CD4-positive, alpha-beta T cell treated with Interleukin-6 at 100 ng/mL for 8 hours (primary cell): ENCODE data around the gene ARHGEF12.

Experiments
- DNase-seq: peaks from one replicate; pipeline ENCODE4 v3.0.0-alpha.2; 2020; ENCODE audit warnings: mixed read lengths, low spot score

The ARHGEF12 gene

GRCh38 chr11:120431633-120432032 is 95.4 kb downstream of the ARHGEF12 start:
- no peak for DNase-seq

DNA sequence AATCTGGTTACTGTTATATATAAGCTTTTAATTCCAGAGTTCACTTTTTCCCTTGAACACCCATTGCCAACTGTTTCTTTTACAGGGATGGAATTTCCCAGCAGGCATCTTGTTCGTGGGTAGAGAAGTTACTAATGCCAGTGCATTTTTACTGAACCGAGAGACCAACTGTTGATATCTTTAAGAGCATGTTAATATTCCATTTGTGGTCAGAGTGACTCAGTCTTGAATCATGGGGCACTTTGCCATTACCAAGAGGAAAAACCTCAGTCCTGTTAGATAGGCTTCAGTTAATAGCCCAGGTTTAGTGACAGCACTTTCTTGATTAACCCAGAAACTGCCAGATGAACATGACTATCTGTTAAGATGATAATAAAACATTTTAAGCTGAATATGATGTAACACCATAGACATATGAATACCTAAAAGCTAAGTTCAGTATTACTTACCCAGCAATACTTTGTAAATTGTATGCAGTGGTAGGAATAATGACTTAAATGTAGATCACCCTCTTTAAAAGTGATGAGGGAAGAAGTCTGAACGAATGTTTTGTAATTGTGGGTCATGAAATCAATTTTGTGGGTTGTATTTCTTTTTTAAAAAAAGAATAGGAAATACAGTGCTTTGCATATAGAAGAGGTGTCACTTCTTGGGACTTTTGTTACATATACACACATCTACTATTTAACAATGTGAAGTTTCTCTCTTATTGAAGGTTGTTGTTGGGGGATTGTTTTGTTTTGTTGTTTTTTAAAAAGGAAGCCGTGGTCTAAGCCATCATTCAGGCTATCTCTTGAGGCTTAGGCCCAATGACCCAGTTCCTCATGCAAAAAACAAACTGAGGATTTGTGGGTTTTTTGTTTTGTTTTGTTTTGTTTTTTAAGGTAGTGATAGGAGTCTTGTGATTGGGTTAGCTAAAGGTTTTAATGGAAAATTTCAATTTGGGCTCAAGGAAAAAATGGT is 96.1 kb downstream of the ARHGEF12 start:
- DNase-seq = peak; percentile 1

DNA sequence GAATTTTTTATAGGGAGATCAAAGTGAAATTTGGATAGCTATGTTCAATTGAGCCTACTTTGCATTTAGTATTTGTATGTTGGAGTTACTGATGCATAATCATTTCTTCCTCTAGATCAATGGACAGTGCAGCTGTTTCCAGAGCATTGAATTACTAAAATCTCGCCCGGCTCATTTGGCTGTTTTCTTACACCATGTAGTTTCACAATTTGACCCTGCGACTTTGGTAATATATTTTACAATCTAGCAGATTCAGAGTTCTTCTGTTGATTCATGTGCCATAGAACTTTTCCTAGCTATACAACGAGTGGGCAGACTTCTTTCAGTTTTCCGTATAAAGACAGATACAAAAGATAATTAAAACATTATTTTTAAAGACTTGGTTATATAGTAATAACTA is 105.4 kb downstream of the ARHGEF12 start:
- DNase-seq = no peak

DNA sequence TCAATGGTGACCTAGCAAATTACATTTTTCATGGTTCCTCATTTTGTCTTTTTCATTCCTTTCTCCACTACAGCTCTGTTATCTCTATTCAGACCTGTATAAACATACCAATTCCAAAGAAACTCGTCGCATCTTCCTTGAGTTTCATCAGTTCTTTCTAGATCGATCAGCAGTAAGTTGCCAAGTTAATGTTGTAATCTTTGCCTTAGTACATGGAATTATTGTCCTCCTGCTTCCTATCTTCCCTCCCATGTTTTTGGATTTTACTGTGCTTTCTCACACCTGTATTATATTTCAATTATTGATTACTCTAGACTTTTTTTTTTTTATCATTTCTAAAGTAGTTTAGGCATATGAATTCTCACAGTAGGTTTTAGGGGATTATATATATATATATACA is 105.8 kb downstream of the ARHGEF12 start:
- no peak for DNase-seq

DNA sequence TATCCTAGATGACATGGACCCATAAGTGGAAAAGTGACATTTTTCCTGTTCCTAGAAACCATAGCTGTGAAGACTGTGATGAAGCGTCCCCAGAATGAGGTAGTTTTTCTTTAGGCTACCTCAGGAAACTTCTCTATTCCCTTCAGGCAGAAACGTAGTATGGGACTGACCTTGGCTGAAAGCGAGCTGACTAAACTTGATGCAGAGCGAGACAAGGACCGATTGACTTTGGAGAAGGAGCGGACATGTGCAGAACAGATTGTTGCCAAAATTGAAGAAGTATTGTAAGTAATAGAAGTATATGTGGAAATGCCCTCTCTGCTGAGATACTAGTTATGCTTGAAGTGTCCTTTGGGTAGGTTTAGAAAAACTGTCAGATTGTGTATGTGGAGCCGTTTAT is 110.6 kb downstream of the ARHGEF12 start:
- no peak for DNase-seq

- DNase-seq = no peak
Measured at GRCh38 chr11:120448240-120448639, 112.0 kb downstream of the ARHGEF12 start.

DNA sequence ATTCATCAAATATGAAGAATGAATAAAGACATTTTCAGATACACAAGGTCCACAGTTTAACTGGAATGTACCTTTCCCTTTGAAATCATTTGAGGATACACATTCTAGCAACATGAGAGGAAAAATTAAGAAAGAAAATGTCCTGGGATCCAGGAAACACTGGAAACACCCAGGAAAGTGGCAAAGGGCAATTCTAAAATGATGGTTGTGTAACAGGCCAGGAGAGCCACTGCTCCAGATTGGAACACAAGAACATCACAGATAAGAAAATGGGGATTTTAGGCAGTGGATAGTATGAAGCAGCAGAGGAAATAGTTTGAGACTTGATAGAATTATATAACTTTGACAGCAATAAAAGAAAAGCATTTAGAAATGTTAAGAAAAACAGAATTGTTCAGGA is 119.3 kb downstream of the ARHGEF12 start:
- DNase-seq = no peak

- no peak for DNase-seq
Measured at GRCh38 chr11:120457996-120458395, 121.8 kb downstream of the ARHGEF12 start.

GRCh38 chr11:120462825-120463224 is 126.6 kb downstream of the ARHGEF12 start:
- no peak for DNase-seq

GRCh38 chr11:120465921-120466534 is 129.8 kb downstream of the ARHGEF12 start:
- no peak for DNase-seq

GRCh38 chr11:120467627-120468026 is 131.4 kb downstream of the ARHGEF12 start:
- DNase-seq = no peak

DNA sequence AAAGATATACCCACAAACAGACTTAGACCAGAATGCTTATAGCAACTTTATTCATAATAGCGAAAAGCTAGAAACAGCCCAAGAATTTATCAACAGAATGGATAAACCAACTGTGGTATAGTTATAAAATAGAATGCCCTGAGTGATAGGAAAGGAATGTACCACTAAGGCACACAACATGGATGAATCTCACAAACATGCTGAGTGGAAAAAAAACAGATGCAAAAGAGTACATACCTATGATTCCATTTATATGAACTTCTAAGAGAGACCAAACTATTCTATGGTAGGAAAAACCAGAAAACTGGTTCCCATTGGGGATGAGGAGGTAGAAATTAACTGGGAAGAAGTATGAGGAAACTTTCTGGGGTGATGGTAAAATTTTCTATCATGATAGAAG is 134.9 kb downstream of the ARHGEF12 start:
- no peak for DNase-seq

GRCh38 chr11:120471994-120472393 is 135.8 kb downstream of the ARHGEF12 start:
- no peak for DNase-seq

DNA sequence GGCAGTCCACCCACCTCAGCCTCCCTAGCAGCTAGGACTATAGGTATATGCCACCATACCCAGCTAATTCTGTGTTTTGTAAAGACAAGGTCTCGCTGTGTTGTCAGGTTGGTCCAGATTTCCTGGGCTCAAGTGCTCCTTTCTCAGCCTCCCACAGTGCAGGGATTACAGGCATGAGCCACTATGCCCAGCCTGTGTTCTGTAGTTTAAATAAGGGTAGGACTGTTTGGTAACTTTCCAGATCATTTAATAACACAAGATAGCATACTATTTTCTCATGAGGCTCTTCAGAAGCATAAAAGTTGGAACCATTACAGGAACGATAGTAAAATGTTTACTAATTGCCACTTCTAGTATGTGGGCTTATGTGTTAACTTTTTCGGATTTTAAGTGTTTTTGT is 137.3 kb downstream of the ARHGEF12 start:
- no peak for DNase-seq

- DNase-seq = no peak
Measured at GRCh38 chr11:120482149-120482548, 145.9 kb downstream of the ARHGEF12 start.

GRCh38 chr11:120484722-120485121 is 148.5 kb downstream of the ARHGEF12 start:
- DNase-seq = no peak

- DNase-seq = no peak
Measured at GRCh38 chr11:120486138-120486537, 149.9 kb downstream of the ARHGEF12 start.

DNA sequence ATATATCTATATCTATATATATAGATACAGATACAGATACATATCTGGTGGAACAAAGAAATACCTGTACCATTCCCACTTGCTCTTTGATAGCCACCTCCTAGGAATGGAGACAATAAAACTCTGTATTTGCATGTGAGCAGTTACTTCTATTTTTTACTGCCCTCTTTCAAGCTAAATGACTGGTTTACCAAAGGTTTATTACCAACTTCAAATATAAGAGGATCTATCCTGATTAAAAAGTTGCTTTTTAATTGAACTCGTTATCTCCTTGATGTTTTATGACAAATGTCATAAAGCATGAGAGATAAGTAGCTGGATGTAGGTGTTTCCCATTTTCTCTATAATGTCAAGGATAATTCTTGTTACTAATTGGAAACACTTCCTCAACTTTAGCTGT is 153.6 kb downstream of the ARHGEF12 start:
- DNase-seq = no peak

DNA sequence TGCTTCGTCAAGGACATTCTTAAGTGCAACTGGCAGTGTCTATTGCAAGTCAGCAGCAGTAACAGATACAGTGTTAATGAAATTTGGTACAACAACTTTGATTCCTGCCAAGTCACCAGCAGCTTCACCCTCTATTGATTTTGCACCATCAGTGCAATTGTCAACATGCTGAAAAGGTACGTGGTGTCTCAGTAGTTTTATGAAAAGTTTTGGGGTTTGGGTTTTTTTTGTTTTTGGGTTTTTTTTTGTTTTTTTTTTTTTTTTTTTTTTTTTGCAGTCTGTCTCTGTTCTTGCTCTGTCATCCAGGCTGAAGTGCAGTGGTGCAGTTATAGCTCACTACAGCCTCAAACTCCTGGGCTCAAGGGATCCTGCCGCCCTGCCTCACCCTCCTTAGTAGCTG is 156.3 kb downstream of the ARHGEF12 start:
- no peak for DNase-seq

DNA sequence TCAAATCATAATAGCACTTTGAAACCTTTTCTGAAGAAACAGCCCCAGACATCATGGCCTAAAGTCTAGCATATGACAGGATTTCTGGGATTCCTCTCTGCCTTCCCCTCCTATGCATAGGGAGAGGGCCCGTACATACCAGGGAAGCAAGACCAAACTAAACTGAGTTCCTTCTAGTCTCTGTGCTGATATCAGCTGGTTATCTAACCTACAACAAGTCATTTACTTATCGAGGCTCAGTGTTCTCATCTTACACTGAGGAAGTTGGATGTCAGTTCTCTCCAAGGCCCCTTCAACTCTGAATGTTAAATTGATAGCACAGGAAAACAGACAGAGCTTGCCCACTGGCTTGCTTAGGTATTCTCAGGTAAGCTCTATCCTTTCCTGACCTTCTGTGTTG is 158.4 kb downstream of the ARHGEF12 start:
- no peak for DNase-seq

DNA sequence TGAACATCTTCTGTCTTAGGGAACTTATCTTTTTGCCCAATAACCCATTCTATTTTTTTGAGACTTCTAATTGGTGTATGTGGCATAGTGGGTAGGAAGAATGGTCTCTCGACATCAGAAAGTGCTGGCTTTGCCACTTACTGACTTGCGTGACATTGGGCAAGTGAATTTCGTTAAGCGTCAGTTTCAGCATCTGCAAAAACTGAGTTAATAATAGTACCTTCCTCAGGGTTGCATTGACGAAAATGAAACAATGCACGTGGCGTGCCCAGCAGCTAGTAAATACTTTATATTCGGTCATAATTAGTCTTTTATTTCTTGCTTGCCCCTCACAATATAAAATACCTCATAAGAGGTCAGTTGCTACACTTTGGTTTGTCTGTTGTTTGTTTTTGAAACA is 162.9 kb downstream of the ARHGEF12 start:
- no peak for DNase-seq

DNA sequence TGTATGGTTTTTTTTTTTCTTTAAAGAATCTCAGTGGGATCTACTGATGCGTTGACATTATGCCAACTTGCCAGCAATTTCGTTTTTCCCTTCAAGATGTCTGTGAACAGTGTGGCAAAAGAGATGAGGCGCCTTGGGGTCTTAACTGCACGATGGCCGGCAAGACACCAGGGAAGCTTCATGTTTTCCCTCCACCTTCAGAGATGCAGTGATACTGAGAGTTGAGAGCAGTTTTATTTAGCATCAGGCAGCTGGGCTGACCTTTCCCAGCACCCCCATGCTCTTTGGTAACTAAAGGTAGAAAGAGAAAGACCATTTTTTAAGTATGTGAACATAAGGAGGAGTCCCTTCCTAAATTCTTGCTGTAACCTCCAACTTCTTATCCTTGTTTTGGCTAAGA is 163.6 kb downstream of the ARHGEF12 start:
- DNase-seq = no peak

GRCh38 chr11:120500414-120501071 is 164.3 kb downstream of the ARHGEF12 start:
- no peak for DNase-seq
